Spleen (tissue), 11 donors: Measurements from ENCODE around the gene INKA2. TPM values are rescaled to one million over a fixed set of nuclear protein-coding genes. Genes with fewer than 3 reads are reported as not detected.
A peak's percentile ranks its signal among the peaks of the same experiment; 100 is the strongest.
"Not testable (repeated sequence)": the region's sequence is repeated elsewhere in the genome, so short reads cannot be mapped to it uniquely, and the experiment has no call there.

ENCODE experiments used
- DNase-seq: peaks from one replicate; pipeline ENCODE4 v3.0.0-alpha.2; 2020
- H3K27ac ChIP-seq, 8 donors: fragments of 200-600 bp; sonication (generic) in 7 of 8; 1 replicate in 4 of 8; 2 replicates in 4 of 8; pipeline versions ENCODE4 v1.5.0 to v1.8.0; 2016 to 2021; ENCODE audit warnings: inconsistent platforms in 4 of 8, mild to moderate bottlenecking in 4 of 8, moderate library complexity in 1 of 8
- H3K27me3 ChIP-seq, 7 donors: fragments of 200-600 bp; sonication (generic) in 6 of 7; replicated peaks in 1 of 7; 1 replicate in 4 of 7; 2 replicates in 3 of 7; pipeline versions ENCODE4 v1.5.0 to v1.8.0; 2016 to 2021; ENCODE audit warnings: inconsistent platforms in 3 of 7, mild to moderate bottlenecking in 1 of 7
- H3K36me3 ChIP-seq, 6 donors: fragments of 200-600 bp; sonication (generic) in 5 of 6; 1 replicate in 4 of 6; 2 replicates in 2 of 6; pipeline versions ENCODE4 v1.5.0 to v1.8.0; 2016 to 2021; ENCODE audit warnings: inconsistent platforms in 2 of 6
- H3K4me1 ChIP-seq, 6 donors: fragments of 200-600 bp; sonication (generic) in 5 of 6; 1 replicate in 3 of 6; 2 replicates in 3 of 6; pipeline versions ENCODE4 v1.5.0 to v1.8.0; 2016 to 2021; ENCODE audit warnings: inconsistent platforms in 3 of 6
- H3K4me3 ChIP-seq, 8 donors: fragments of 200-600 bp; sonication (generic) in 7 of 8; 1 replicate in 4 of 8; 2 replicates in 4 of 8; pipeline versions ENCODE4 v1.5.0 to v1.8.0; 2016 to 2021; ENCODE audit warnings: inconsistent platforms in 4 of 8, mild to moderate bottlenecking in 4 of 8, moderate library complexity in 2 of 8
- H3K9me3 ChIP-seq, 8 donors: fragments of 200-600 bp; sonication (generic) in 7 of 8; 1 replicate in 4 of 8; 2 replicates in 4 of 8; pipeline versions ENCODE4 v1.5.0 to v1.8.0; 2016 to 2021; ENCODE audit warnings: inconsistent platforms in 4 of 8
- POLR2A ChIP-seq, 3 donors: fragments of 450-650 bp; IDR thresholded peaks; one replicate each; pipeline ENCODE4 v1.5.1; 2017; ENCODE audit warnings: antibody characterized with exemption in 3 of 3, mild to moderate bottlenecking in 1 of 3
- POLR2AphosphoS5 ChIP-seq, 3 donors: sonication (generic); formaldehyde crosslinking; IDR thresholded peaks; one replicate each; pipeline ENCODE4 v1.5.1; 2017; ENCODE audit warnings: antibody characterized with exemption in 3 of 3
- WGBS, 5 donors: extraction: QIAGEN DNeasy Blood & Tissue Kit in 3 of 5; methylation state at CpG; one replicate each; pipeline versions ENCODE4 v1.1.5 to v1.1.7; 2013 to 2018; 5-methylcytosine and 5-hydroxymethylcytosine counted together
- intact Hi-C: fragments of 100-400 bp; cut with DNase I; formaldehyde crosslinking; loops from one replicate; pipeline ENCODE4 v1.15.0; 2023; ENCODE audit warnings: low total_unique reads
- polyA plus RNA-seq, 3 donors: library from polyadenylated mRNA; stranded (reverse); fragments of 200-250 nt; gene quantifications; one replicate each; pipeline ENCODE4 v1.2.1, GENCODE V29; 2013
- total RNA-seq, 7 donors: library from RNA; depleted of rRNA in 3 of 7; stranded (reverse); fragments of >200 nt in 3 of 7; fragmentation: NEBNext Ultra II Directional in 4 of 7; extraction: Animal tissue kit (Norgen Biotek cat#: 25700) in 4 of 7; gene quantifications; one replicate each; pipeline versions ENCODE4 v1.1.0 to v1.2.1, GENCODE V29; 2016 to 2021
- TF ChIP-seq, protein P1 (sequence below), 11 experiments: fragments of 200-600 bp in 7 of 11; fragments of 450-650 bp in 4 of 11; sonication (generic) in 4 of 11; IDR thresholded peaks in 8 of 11; conservative IDR thresholded peaks in 3 of 11; 1 replicate in 7 of 11; 2 replicates in 4 of 11; pipeline versions ENCODE4 v1.4.0 to v1.8.0; 2016 to 2021; ENCODE audit warnings: antibody characterized with exemption in 11 of 11, inconsistent platforms in 4 of 11, mild to moderate bottlenecking in 1 of 11
- donor health status: healthy with polysubstance abuse.
- donor health status: DM: no; HTN: no; CAD: no; lungs with moderate emphysema.
- donor health status: DM: no; HTN: no; CAD: no.
- donor health status: Bipolar disorder and iron deficiency.
- donor health status: healthy.
- donor health status: DM: no; HTN: no; CAD: no.
- donor health status: DM: yes; HTN: yes; CAD: no.

Gene INKA2
- total and polyA plus RNA-seq, 10 donors: 0.41 to 12.5 (median 6.4) TPM

DNA sequence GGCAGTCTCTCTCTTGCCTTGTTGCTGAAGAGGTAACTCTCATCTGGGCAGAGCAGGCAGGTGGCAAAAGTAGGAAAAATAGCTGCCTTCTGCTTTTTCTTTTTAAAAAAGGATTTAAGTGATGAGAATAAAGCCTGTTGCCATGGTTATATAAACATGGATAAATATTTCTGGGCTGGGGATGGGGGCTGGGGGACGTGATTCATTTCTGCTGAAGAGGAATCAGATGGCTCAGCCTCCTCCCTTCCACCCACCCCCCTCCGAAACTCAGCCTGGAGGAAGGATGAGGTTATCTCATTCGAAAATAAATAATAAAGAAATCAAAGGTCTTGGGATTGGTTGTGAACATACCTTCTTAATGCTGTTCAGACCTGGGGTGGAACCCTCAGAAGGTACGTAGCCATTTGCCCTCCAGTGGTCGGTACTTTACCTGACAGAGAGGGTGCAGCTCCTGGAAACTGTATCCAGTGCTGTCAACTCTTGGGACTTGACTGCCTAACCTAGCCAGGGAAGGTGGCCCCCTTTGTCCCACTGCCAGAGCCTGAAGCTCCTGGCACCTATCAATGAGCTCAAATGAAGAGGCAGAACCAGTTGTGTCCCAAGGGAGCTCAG lies 3.8 kb upstream of the INKA2 start:
- peaks cover 3 to 36% (median 22%) of the 10 kb centered on the region in 6 donors for H3K4me1 ChIP-seq
- no peaks in the 10 kb centered on the region for H3K9me3 ChIP-seq
- no peak overlapping the region for H3K27ac ChIP-seq
- no peak for DNase-seq
- WGBS, 5 donors: 78 to 85% (median 83%) methylated on average over 5 of the region's 5 CpGs
- TF ChIP-seq POLR2AphosphoS5 (IDR thresholded peaks at IDR 0.05) (no peak), POLR2A (IDR thresholded peaks at IDR 0.05) (no peak)
- peaks cover 0 to 39% (median 14%) of the 10 kb centered on the region in 7 donors for H3K27me3 ChIP-seq
- no peak overlapping the region for H3K4me3 ChIP-seq
- intact Hi-C loops: no loop called here
- no peaks in the 10 kb centered on the region for H3K36me3 ChIP-seq

DNA sequence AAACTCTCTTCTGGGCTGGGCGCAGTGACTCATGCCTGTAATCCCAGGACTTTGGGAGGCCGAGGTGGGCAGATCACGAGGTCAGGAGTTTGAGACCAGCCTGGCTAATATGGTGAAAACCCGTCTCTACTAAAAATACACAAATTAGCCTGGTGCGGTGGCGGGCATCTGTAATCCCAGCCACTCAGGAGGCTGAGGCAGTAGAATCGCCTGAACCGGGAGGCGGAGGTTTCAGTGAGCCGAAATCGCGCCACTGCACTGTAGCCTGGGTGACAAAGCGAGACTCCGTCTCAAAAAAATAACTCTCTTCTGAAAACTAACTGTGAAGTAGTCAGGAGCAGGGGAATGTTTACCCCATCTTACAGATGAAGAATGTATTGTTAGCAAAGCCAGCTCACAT lies 3.1 kb upstream of the INKA2 start:
- WGBS, 5 donors: 94 to 99% (median 96%) methylated on average over 14 of the region's 14 CpGs
- H3K4me1 ChIP-seq: peaks cover 9 to 40% (median 30%) of the 10 kb centered on the region in 6 donors
- intact Hi-C loops, H3K27ac ChIP-seq, H3K9me3 ChIP-seq, H3K4me3 ChIP-seq, H3K36me3 ChIP-seq, DNase-seq: not testable (repeated sequence)
- H3K27me3 ChIP-seq: peaks cover 0 to 43% (median 14%) of the 10 kb centered on the region in 7 donors

GRCh38 chr1:111739925-111740765 lies 950 bp upstream of the INKA2 start:
- intact Hi-C loops: no loop called here
- peak; percentile 86 for DNase-seq

GRCh38 chr1:111738436-111739193 lies 580 bp downstream of the INKA2 start:
- WGBS, 5 donors: 1 to 2% (median 1%) methylated on average over 54 to 61 of the region's 61 CpGs
- Histone ChIP-seq H3K9me3 (no peaks in the 10 kb centered on the region), H3K27ac (peak overlapping the region; percentile 76 to 98 (median 90)), H3K36me3 (no peaks in the 10 kb centered on the region), H3K4me3 (peak overlapping the region; percentile 44 to 79 (median 62)), H3K27me3 (peaks cover 0 to 53% (median 14%) of the 10 kb centered on the region in 7 donors), H3K4me1 (peaks cover 11 to 71% (median 58%) of the 10 kb centered on the region in 6 donors)
- TF ChIP-seq, protein P1, sequence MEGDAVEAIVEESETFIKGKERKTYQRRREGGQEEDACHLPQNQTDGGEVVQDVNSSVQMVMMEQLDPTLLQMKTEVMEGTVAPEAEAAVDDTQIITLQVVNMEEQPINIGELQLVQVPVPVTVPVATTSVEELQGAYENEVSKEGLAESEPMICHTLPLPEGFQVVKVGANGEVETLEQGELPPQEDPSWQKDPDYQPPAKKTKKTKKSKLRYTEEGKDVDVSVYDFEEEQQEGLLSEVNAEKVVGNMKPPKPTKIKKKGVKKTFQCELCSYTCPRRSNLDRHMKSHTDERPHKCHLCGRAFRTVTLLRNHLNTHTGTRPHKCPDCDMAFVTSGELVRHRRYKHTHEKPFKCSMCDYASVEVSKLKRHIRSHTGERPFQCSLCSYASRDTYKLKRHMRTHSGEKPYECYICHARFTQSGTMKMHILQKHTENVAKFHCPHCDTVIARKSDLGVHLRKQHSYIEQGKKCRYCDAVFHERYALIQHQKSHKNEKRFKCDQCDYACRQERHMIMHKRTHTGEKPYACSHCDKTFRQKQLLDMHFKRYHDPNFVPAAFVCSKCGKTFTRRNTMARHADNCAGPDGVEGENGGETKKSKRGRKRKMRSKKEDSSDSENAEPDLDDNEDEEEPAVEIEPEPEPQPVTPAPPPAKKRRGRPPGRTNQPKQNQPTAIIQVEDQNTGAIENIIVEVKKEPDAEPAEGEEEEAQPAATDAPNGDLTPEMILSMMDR (IDR thresholded peaks at IDR 0.05 in 8 of 11, conservative IDR thresholded peaks at IDR 0.05 in 3 of 11): no peak
- TF ChIP-seq POLR2AphosphoS5 (IDR thresholded peaks at IDR 0.05) (peak; percentile 14 to 64 (median 57)), POLR2A (IDR thresholded peaks at IDR 0.05) (peak in 1 of 3 donors; percentile 3)
- peak; percentile 91 for DNase-seq
- intact Hi-C loops: no loop called here

More at GRCh38 chr1:111739925-111740765, 950 bp upstream of the INKA2 start:
- peak overlapping the region; percentile 44 to 79 (median 62) for H3K4me3 ChIP-seq
- H3K27me3 ChIP-seq: peaks cover 0 to 53% (median 14%) of the 10 kb centered on the region in 7 donors
- TF ChIP-seq, protein P1 (IDR thresholded peaks at IDR 0.05 in 8 of 11, conservative IDR thresholded peaks at IDR 0.05 in 3 of 11): no peak
- TF ChIP-seq POLR2A (IDR thresholded peaks at IDR 0.05) (no peak), POLR2AphosphoS5 (IDR thresholded peaks at IDR 0.05) (peak in 2 of 3 donors; percentile 33 to 35)
- peaks cover 9 to 56% (median 43%) of the 10 kb centered on the region in 6 donors for H3K4me1 ChIP-seq
- no peaks in the 10 kb centered on the region for H3K9me3 ChIP-seq
- peak overlapping the region; percentile 76 to 98 (median 90) for H3K27ac ChIP-seq
- H3K36me3 ChIP-seq: no peaks in the 10 kb centered on the region
- WGBS, 5 donors: 1 to 3% (median 2%) methylated on average over 54 to 63 of the region's 63 CpGs
